Measurements from ENCODE around the gene FBXW10B. TPM values are rescaled to one million over a fixed set of nuclear protein-coding genes. Genes with fewer than 3 reads are reported as not detected.

Gene FBXW10B
- total RNA-seq, 1 experiment from 2014 or later, result not detected

DNA sequence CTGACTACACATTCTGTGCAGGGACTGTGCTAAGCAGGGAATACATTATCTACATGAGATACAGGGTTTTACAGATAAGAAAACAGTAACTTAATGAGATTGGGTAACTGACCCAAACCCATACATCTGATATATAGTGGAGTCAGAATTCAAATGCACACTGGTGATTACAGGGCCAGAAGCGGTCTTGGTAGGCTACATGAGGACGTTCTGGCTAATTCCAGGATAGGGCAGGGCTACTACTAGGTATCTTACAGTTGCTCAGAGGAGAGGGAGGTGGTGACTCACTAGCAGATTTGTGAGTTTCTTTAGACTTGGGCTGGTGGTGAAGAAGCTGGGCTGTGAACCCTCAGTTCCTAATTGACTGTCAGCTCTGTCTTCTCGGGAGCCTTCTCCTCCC is 43.2 kb upstream of the FBXW10B start:
- Histone ChIP-seq H2BK12ac (ENCODE audit: insufficient read length, low read depth, low read length) (no peak overlapping the region), H3K27ac (ENCODE audit: insufficient read length, low read depth, low read length) (no peak overlapping the region), H3K56ac (ENCODE audit: insufficient read length, low read depth, low read length) (no peak overlapping the region), H3K23ac (ENCODE audit: insufficient read length, low read depth, low read length) (no peak overlapping the region), H3T11ph (ENCODE audit: low read length) (no peak overlapping the region), H4K91ac (ENCODE audit: insufficient read length, low read depth, low read length) (no peak overlapping the region), H3K4me2 (ENCODE audit: insufficient read depth, insufficient read length, low read length) (no peak overlapping the region), H2AFZ (ENCODE audit: low read length) (no peak overlapping the region), H3K18ac (ENCODE audit: insufficient read length, low read depth, low read length) (no peak overlapping the region), H3K23me2 (ENCODE audit: insufficient read length, low read depth, low read length, poor library complexity, severe bottlenecking) (no peaks in the 10 kb centered on the region), H4K5ac (ENCODE audit: insufficient read length, low read depth, low read length) (no peak overlapping the region), H3K79me1 (ENCODE audit: insufficient read depth, low read depth, low read length, poor library complexity, severe bottlenecking) (no peaks in the 10 kb centered on the region), H3K14ac (ENCODE audit: insufficient read depth, low read length) (no peak overlapping the region), H2BK120ac (ENCODE audit: low read depth, low read length, poor library complexity, severe bottlenecking) (no peak overlapping the region), H2BK15ac (ENCODE audit: low read depth, low read length) (no peak overlapping the region), H2AK5ac (ENCODE audit: insufficient read length, low read length) (no peak overlapping the region), H4K20me1 (ENCODE audit: control insufficient read depth, insufficient read depth, insufficient read length) (no peaks in the 10 kb centered on the region), H3K79me2 (ENCODE audit: insufficient read depth, low read length) (no peaks in the 10 kb centered on the region), H3K9me3 (ENCODE audit: control insufficient read depth, low read depth, low read length) (no peaks in the 10 kb centered on the region), H3K4me1 (ENCODE audit: insufficient read depth, low read length) (no peaks in the 10 kb centered on the region), H3K27me3 (ENCODE audit: insufficient read depth, low read length) (no peaks in the 10 kb centered on the region), H3K9ac (ENCODE audit: extremely low read depth, insufficient read length, low read length) (no peak overlapping the region), H4K8ac (replicated peaks; ENCODE audit: insufficient read length, low read depth, low read length) (no peak overlapping the region), H3K4ac (ENCODE audit: low read depth, low read length) (no peak overlapping the region), H2BK5ac (ENCODE audit: insufficient read length, low read length) (no peak overlapping the region), H2BK20ac (ENCODE audit: low read depth, low read length, poor library complexity, severe bottlenecking) (no peak overlapping the region)
- DNase-seq, result no peak
- TF ChIP-seq, protein P1, sequence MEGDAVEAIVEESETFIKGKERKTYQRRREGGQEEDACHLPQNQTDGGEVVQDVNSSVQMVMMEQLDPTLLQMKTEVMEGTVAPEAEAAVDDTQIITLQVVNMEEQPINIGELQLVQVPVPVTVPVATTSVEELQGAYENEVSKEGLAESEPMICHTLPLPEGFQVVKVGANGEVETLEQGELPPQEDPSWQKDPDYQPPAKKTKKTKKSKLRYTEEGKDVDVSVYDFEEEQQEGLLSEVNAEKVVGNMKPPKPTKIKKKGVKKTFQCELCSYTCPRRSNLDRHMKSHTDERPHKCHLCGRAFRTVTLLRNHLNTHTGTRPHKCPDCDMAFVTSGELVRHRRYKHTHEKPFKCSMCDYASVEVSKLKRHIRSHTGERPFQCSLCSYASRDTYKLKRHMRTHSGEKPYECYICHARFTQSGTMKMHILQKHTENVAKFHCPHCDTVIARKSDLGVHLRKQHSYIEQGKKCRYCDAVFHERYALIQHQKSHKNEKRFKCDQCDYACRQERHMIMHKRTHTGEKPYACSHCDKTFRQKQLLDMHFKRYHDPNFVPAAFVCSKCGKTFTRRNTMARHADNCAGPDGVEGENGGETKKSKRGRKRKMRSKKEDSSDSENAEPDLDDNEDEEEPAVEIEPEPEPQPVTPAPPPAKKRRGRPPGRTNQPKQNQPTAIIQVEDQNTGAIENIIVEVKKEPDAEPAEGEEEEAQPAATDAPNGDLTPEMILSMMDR (conservative IDR thresholded peaks at IDR 0.05), result no peak
- Mint-ChIP-seq H3K4me3 (no peak overlapping the region), H3K36me3 (ENCODE audit: insufficient read depth in 1 of 3, low read depth in 3 of 3) (peaks cover 13 to 30% (median 23%) of the 10 kb centered on the region in 3 experiments; a peak in 6 of 7 replicates), H3K9me3 (no peaks in the 10 kb centered on the region), H3K27ac (0 out of 7 replicates have a peak overlapping the region, but pooled peaks of 1 of the 3 experiments have one; percentile 1), H3K27me3 (ENCODE audit: low read depth) (no peaks in the 10 kb centered on the region), H3K4me1 (peaks cover 5 to 15% of the 10 kb centered on the region in 2 experiments)
- no CpG with 5 or more reads among the region's 3 CpGs for WGBS (ENCODE audit: extremely low coverage, insufficient read length, low lambda C conversion rate)
